ENCODE results near the gene USH2A.

Gene USH2A

GRCh38 chr1:215793180-215793579 is 630.1 kb downstream of the USH2A start:
- no peaks in the 10 kb centered on the region for H3K36me3 ChIP-seq (ENCODE audit: control insufficient read depth in 2 of 2, insufficient read depth in 1 of 2, low read length in 2 of 2)
- CTCF ChIA-PET = interaction anchor here (0.5 kb wide), 1 partner anchor 1312 kb away, joined by 3 read pairs; no protein-coding TSS in a partner anchor
- H3K9me3 ChIP-seq (ENCODE audit: control insufficient read depth, insufficient read depth, low read depth, low read length) = no peaks in the 10 kb centered on the region
- no peak overlapping the region for H3K27ac ChIP-seq (ENCODE audit: extremely low read depth, low read depth, low read length)
- no peak overlapping the region for H3K4me3 ChIP-seq (ENCODE audit: low read depth, low read length)
- H3K4me1 ChIP-seq (ENCODE audit: control insufficient read depth, insufficient read depth, low read length) = no peaks in the 10 kb centered on the region
- no peak for TF ChIP-seq REPIN1 (tag by site-specific recombination; IDR thresholded peaks at IDR 0.05; ENCODE audit: low read depth)
- TF ChIP-seq ZNF341 (tag by site-specific recombination; IDR thresholded peaks at IDR 0.05; ENCODE audit: low read depth) = no peak
- TF ChIP-seq KLF1 (tag by site-specific recombination; IDR thresholded peaks at IDR 0.05) = no peak
- TF ChIP-seq CTCF (tag by site-specific recombination; IDR thresholded peaks at IDR 0.05) = no peak
- TF ChIP-seq TRIM28 (IDR thresholded peaks at IDR 0.05; ENCODE audit: borderline replicate concordance, low read length) = no peak
- no peak for TF ChIP-seq ZNF521 (tag by site-specific recombination; IDR thresholded peaks at IDR 0.05)
- no peak for TF ChIP-seq ZNF624 (tag by site-specific recombination; IDR thresholded peaks at IDR 0.05)
- TF ChIP-seq ZNF157 (tag by site-specific recombination; IDR thresholded peaks at IDR 0.05) = no peak
- no peak for TF ChIP-seq ZNF366 (tag by site-specific recombination; conservative IDR thresholded peaks at IDR 0.05)
- TF ChIP-seq ZXDB (tag by site-specific recombination; IDR thresholded peaks at IDR 0.05) = no peak
- TF ChIP-seq ZNF692 (tag by site-specific recombination; IDR thresholded peaks at IDR 0.05) = no peak
- TF ChIP-seq SP7 (tag by site-specific recombination; IDR thresholded peaks at IDR 0.05) = no peak
- TF ChIP-seq ZNF37A (tag by site-specific recombination; IDR thresholded peaks at IDR 0.05) = no peak
- no peak for TF ChIP-seq ZFP41 (tag by site-specific recombination; IDR thresholded peaks at IDR 0.05; ENCODE audit: borderline replicate concordance)
- TF ChIP-seq ZIC2 (tag by site-specific recombination; IDR thresholded peaks at IDR 0.05) = no peak
- TF ChIP-seq ZNF837 (tag by site-specific recombination; IDR thresholded peaks at IDR 0.05) = no peak
- TF ChIP-seq GLI4 (tag by site-specific recombination; IDR thresholded peaks at IDR 0.05) = no peak
- TF ChIP-seq ZNF571 (tag by site-specific recombination; IDR thresholded peaks at IDR 0.05) = no peak
- no peak for TF ChIP-seq ZNF623 (tag by site-specific recombination; IDR thresholded peaks at IDR 0.05)
- no peak for TF ChIP-seq ZNF473 (tag by site-specific recombination; IDR thresholded peaks at IDR 0.05)
- POLR2A ChIA-PET = no interaction called here

GRCh38 chr1:215792446-215792845 is 630.8 kb downstream of the USH2A start:
- ChIA-PET CTCF (interaction anchor here (0.5 kb wide), 1 partner anchor 1312 kb away, joined by 3 read pairs; no protein-coding TSS in a partner anchor), POLR2A (no interaction called here)
- Histone ChIP-seq H3K36me3 (ENCODE audit: control insufficient read depth in 2 of 2, insufficient read depth in 1 of 2, low read length in 2 of 2) (no peaks in the 10 kb centered on the region), H3K4me1 (ENCODE audit: control insufficient read depth, insufficient read depth, low read length) (no peaks in the 10 kb centered on the region), H3K9me3 (ENCODE audit: control insufficient read depth, insufficient read depth, low read depth, low read length) (no peaks in the 10 kb centered on the region), H3K4me3 (ENCODE audit: low read depth, low read length) (no peak overlapping the region), H3K27ac (ENCODE audit: extremely low read depth, low read depth, low read length) (no peak overlapping the region)
- TF ChIP-seq ZNF239 (tag by site-specific recombination; IDR thresholded peaks at IDR 0.05) = no peak
- TF ChIP-seq ZNF670 (tag by site-specific recombination; IDR thresholded peaks at IDR 0.05; ENCODE audit: low read depth) = no peak
- TF ChIP-seq KLF10 (tag by site-specific recombination; IDR thresholded peaks at IDR 0.05) = no peak
- TF ChIP-seq ZNF704 (tag by site-specific recombination; IDR thresholded peaks at IDR 0.05) = no peak
- no peak for TF ChIP-seq ZNF488 (tag by site-specific recombination; IDR thresholded peaks at IDR 0.05)
- no peak for TF ChIP-seq ZNF26 (tag by site-specific recombination; IDR thresholded peaks at IDR 0.05)
- no peak for TF ChIP-seq ZNF791 (tag by site-specific recombination; IDR thresholded peaks at IDR 0.05)
- no peak for TF ChIP-seq IKZF3 (tag by site-specific recombination; IDR thresholded peaks at IDR 0.05)
- no peak for TF ChIP-seq ZNF292 (tag by site-specific recombination; IDR thresholded peaks at IDR 0.05; ENCODE audit: borderline replicate concordance, low read depth)

Data from HEK293 (cell line).